HG03060 (cell line): ENCODE measurements around the gene ZBTB7C.

Experiments used
- ATAC-seq: cut with Tn5 transposase; IDR thresholded peaks from one replicate; pipeline ENCODE4 v1.9.1; 2021; ENCODE audit warnings: low read depth, moderate number of reproducible peaks; ENCODE audit not compliant: unreplicated experiment

ZBTB7C gene

GRCh38 chr18:48200631-48201336 is 208.4 kb downstream of the ZBTB7C start:
- ATAC-seq: no peak

GRCh38 chr18:48199399-48199798 is 209.8 kb downstream of the ZBTB7C start:
- ATAC-seq: no peak

- ATAC-seq: no peak
Observed at GRCh38 chr18:48197819-48198218, 211.4 kb downstream of the ZBTB7C start.

GRCh38 chr18:48195787-48196186 is 213.4 kb downstream of the ZBTB7C start:
- no peak for ATAC-seq

- ATAC-seq: no peak
Observed at GRCh38 chr18:48194591-48195181, 214.5 kb downstream of the ZBTB7C start.

GRCh38 chr18:48193521-48194492 is 215.4 kb downstream of the ZBTB7C start:
- no peak for ATAC-seq

- no peak for ATAC-seq
Observed at GRCh38 chr18:48192542-48192941, 216.6 kb downstream of the ZBTB7C start.

GRCh38 chr18:48191494-48191893 is 217.7 kb downstream of the ZBTB7C start:
- ATAC-seq: no peak

- no peak for ATAC-seq
Observed at GRCh38 chr18:48190994-48191393, 218.2 kb downstream of the ZBTB7C start.

- ATAC-seq: no peak
Observed at GRCh38 chr18:48188609-48189008, 220.6 kb downstream of the ZBTB7C start.

GRCh38 chr18:48186861-48187260 is 222.3 kb downstream of the ZBTB7C start:
- no peak for ATAC-seq

GRCh38 chr18:48186131-48186766 is 222.9 kb downstream of the ZBTB7C start:
- no peak for ATAC-seq

- ATAC-seq: no peak
Observed at GRCh38 chr18:48184118-48184517, 225.1 kb downstream of the ZBTB7C start.

GRCh38 chr18:48183613-48184012 is 225.6 kb downstream of the ZBTB7C start:
- no peak for ATAC-seq

GRCh38 chr18:48182779-48183178 is 226.4 kb downstream of the ZBTB7C start:
- ATAC-seq: no peak

GRCh38 chr18:48181857-48182256 is 227.3 kb downstream of the ZBTB7C start:
- no peak for ATAC-seq

- ATAC-seq: no peak
Observed at GRCh38 chr18:48181087-48181823, 227.9 kb downstream of the ZBTB7C start.

GRCh38 chr18:48179666-48180065 is 229.5 kb downstream of the ZBTB7C start:
- ATAC-seq: no peak

GRCh38 chr18:48179001-48179400 is 230.2 kb downstream of the ZBTB7C start:
- no peak for ATAC-seq

GRCh38 chr18:48176909-48177308 is 232.3 kb downstream of the ZBTB7C start:
- no peak for ATAC-seq
